Ureter (tissue), 1 donor: Measurements from ENCODE around the gene ZXDC. TPM values are rescaled to one million over a fixed set of nuclear protein-coding genes. Genes with fewer than 3 reads are reported as not detected.
A peak's percentile ranks its signal among the peaks of the same experiment; 100 is the strongest.

ENCODE experiments used
- DNase-seq: peaks from one replicate; pipeline ENCODE4 v3.0.0-alpha.2; 2020; ENCODE audit warnings: low spot score
- total RNA-seq: library from RNA; stranded (reverse); gene quantifications from one replicate; pipeline ENCODE4 v1.2.4, GENCODE V29; 2023
- donor health status: DM: yes; HTN: yes; CAD: no.

Gene ZXDC
- total RNA-seq, 1 donor from 2014 or later, result 56.5 TPM

- DNase-seq, result no peak
These were observed 936 bp downstream of the ZXDC start for GRCh38 chr3:126474498-126475412.

- no peak for DNase-seq
These were observed 2.2 kb downstream of the ZXDC start for GRCh38 chr3:126473292-126474168.

DNA sequence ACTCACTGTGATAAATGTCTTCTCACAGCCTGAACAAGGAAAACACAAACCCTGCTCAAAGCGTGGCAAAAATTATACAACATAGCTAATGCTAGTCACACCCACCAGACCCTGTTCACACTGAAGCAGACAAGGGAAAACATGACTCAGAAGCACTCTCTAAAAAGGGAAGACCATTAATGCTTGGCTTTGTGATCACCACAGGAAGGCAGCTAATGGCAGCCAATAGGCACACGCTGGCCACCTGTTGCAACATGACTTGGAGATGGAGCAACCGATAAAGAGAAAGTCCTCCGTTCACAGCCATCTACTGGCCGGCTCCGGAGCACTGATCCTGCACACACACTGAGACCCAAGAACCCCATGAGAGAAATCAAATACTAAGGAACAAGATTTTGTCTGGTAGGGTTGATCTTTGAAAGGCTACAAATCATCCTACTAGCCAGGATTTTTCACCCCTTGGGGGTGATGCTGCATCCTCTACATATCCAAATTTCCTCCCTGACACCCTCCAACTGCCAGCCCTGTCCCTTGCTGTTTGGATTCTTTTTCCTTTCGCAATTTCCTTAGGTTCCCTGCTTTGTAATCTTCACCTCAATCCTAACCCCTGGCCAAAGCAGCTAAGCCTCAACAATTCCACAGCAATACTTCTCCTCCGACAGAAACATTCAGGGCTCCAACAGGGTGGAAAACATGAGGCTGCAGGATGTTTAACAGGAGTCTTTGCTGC is 3.2 kb downstream of the ZXDC start:
- DNase-seq, result peak; percentile 85

DNA sequence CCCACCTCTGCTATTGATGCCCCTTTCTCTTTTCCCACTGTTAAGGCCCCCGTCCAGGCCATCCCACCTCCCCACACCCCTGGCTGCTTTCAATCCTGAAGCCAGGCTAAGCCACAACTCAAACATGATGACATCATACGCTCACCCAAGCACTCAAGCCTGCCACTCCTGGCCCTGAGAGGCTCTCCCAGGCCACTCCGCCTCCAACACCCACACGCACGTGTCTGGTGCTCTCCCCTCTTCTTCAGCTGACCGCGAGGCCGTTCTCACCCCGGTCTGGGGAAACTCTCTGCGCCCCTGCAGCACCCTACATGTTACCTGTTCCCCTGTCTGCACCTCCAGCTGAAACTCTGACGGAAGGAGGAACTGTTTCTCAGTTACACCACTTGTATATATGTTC is 6.2 kb downstream of the ZXDC start:
- no peak for DNase-seq

GRCh38 chr3:126468028-126468891 is 7.4 kb downstream of the ZXDC start:
- no peak for DNase-seq

DNA sequence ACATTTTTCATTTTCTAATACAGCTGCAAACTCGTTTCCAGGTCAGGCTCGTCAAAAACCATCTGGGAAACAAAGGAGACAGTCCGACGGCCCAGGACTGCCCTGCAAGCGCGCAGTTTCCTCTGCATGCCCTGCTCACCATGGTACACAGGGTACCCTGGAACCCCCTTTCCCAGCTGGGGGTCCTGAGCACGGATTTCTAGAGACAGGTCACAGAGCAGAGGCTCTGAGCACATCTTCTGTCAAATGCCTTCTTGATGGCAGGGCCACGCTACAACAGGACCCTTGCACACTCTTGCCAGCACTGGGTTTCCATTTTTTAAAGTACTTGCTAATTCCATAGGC is 8.1 kb downstream of the ZXDC start:
- DNase-seq, result no peak

DNA sequence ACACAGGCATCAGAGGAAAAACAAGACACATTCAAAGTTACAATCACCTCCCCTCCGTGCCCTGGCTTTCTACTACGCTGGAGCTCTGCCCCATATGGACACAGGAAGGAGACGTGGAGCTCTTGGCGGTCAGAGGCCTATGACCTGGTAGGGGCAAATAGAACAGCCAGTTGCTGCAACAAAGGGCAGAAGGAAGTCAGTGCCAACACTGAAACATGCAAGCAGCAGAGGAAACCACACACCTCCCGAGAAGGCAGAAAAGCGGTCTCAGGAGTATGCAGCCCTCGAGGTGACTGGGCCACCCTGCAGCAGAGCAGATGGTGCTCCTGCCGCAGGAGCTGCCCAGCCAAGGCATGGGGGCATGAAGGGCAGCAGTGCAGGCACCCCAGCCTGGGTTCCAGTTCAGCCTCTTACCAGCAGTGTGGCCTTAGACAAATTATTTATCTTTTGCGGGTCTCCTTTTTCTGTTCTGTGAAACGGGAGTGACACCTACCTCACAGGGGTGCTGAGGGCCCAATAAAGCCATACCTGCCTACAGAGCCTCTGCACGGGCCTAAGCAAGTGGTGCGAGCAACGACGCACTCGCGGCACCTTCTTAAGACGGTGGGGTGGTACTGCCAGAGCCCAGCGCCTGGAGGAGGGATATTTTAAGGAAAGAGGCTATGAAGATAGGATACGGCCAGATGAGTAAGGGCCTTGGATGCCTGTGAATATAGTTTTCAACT is 8.6 kb downstream of the ZXDC start:
- no peak for DNase-seq

DNA sequence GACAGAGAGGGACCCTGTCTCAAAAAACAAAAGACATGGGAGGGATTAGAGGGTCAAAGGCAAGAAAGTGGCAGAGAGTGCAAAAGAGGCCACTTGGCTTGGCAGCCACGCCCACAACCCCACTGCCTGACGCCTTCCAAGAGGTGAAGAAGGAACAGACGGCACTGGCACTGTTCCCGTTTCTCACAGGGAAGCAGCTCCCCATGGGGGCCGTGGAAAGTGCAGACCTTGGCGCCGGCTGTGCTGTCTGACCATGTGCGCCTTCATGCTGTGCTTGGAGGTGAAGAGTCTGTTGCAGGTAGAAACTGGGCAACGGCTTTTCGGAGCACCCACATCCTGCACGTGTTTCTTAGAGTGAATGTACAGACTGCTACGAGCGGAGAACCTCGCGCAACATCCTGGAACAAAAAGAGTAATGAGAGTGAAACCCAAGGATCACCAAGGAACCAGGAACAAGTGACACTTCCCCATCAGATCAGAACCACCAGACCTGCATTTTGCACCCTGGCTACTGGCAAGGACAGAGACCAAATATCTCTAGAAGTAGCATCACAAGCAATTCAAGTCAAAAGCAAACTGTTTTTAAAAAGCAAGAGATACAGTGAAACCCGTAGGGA is 9.7 kb downstream of the ZXDC start:
- no peak for DNase-seq

- DNase-seq, result no peak
These were observed 10.7 kb downstream of the ZXDC start for GRCh38 chr3:126464997-126465396.

GRCh38 chr3:126464494-126464893 is 11.2 kb downstream of the ZXDC start:
- no peak for DNase-seq

DNA sequence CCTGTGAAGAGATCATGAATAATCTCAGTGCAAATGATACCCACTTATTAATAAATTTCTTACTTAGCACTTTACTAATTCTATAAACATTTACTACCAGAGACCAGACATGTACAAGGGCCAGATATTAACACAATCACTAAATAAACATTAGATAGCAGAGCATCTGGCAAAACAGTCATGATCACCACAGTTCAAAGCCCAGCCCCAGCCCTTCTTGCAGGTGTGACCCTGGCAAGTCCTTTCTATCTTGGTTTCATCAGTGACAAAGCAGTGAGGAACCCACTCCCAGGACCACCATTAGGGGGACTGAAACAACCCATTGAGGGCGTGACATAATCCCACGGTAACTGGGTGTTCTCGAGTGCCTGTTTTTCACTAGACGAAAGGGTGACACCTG is 11.6 kb downstream of the ZXDC start:
- no peak for DNase-seq

- DNase-seq, result no peak
These were observed 12.2 kb downstream of the ZXDC start for GRCh38 chr3:126463521-126463920.

DNA sequence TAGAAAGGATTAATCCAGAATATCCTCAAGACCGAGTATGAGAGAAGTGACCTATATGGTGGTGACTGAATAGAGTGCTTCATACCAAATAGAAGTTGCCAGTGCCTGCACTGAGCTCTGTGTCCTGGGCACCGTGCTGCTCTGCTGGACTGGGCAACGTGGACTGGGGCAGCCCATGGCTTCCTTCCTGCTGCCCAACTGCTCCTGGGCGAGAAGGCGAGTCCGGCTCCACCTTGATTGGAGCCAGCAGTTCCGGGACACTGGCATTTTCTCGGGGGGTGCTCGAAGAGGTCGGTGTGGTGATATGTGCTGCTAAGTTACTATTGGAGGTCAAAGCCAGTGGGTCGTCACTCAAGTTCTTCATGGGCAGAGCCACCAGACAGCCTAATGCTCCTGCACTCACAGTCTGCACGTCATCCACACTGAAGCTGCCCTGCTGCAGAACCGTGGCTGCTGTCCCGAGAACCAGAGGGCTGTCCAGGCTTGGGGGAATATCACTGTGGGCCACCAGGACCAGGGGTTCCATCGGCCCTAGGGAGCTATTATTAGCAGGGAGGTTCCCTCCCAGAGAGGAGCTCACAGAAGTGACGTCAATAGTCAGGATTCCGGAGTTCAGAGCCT is 14.1 kb downstream of the ZXDC start:
- no peak for DNase-seq

DNA sequence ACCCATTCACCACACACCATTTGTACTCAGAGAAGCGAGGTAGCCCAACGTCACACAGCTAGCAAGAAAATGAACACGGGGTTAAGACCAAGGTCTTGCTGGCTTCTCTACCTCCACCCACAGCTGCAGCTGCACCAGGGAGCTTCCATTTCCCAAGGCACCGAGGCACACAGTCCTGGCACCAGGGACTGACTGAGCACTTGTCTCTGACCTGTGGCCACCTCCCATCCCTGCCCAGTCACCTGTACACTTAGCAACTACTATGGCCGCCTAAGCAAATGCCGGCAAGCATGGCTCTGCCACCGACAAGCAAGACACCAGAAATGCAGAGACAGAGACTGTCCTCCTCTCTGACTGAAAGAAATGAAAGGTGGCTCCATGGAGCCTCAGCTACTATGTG is 15.3 kb downstream of the ZXDC start:
- DNase-seq, result no peak

GRCh38 chr3:126459763-126460127 is 15.9 kb downstream of the ZXDC start:
- DNase-seq, result no peak

DNA sequence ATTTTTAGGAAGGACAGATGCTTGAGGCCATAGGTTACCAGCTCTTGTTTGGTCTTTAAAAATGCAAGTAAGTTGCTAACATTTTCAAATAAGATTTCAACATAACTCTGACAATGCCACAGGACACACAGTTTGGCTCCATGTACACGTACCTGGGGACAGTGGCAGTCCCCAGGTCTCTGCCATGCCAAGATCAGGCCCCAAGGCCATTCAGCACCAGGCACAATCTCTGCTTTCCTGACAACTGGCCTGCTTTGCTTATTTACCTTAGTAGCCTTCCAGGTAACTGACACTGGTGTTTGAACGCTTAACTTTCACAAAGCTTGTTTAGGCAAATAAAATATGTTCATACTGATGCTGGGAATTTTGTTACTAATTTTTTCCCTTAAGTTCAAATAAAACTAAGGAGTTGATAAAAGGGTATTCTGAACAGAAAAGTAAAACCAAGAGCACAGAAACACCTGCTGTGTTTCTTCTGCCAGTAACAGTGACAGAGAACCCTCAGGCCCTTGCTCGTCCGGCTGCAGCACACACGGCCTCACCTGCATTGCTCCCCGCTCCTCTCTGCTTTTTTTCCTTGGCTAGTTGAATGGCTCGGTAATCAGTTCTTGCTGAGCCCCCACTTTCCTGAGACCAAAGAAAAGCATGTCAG is 16.5 kb downstream of the ZXDC start:
- no peak for DNase-seq

DNA sequence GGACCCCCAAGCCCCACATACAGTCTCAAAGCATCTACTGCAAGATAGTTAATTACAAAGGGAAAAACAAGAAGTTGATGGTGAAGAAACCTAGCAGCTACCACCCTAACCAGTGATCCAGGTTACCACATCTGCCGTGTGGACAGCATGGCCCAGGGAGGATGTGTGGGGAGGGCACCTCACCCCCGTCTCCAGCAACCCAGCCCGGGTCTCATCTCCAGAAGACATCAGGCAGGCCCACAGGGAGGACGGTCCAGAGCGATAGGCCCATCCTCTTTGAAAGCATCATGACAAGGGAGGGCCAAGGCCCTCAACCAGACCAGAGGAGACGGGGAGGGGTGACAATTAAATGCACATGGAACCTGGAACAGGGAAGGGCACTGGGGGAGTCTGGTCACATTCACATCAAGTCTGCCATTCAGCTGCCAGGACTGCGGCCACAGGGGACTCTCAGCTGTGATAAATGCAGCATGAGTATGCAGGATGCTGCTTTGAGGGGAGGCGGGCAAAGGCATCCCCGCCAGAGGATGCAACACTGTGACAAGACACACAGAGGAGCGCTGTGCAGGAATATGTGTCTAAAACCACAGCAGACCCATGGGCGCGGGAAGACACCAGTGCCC is 18.8 kb downstream of the ZXDC start:
- no peak for DNase-seq

DNA sequence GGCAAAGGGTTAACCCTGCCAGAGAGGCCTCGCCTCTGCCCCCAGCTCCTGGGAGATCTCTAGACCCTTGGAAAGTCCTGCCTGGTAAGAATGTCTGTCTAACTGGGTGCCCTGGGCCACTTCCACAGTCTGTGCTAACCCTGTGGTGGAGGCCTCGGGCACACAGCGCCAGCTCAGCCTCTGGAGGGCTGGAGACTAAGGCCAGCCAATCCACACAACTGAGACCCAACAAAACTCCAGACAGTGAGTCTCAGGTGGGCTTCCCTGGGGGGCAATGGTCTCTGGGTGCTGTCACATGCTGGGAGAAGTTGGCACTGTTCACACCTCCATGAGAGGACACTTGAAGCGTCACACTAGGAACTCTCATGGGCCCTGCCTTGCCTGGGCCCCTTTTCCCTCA is 19.5 kb downstream of the ZXDC start:
- DNase-seq, result no peak
